HG02870 (cell line): ENCODE measurements around the gene FRAS1.
"Not testable (repeated sequence)": the region's sequence is repeated elsewhere in the genome, so short reads cannot be mapped to it uniquely, and the experiment has no call there.

Experiments used
- ATAC-seq: cut with Tn5 transposase; IDR thresholded peaks from one replicate; pipeline ENCODE4 v1.9.1; 2021; ENCODE audit warnings: mild to moderate bottlenecking, moderate library complexity; ENCODE audit not compliant: unreplicated experiment

Gene FRAS1

GRCh38 chr4:78058591-78059523, 1.7 kb downstream of the FRAS1 start:
- ATAC-seq: no peak

DNA sequence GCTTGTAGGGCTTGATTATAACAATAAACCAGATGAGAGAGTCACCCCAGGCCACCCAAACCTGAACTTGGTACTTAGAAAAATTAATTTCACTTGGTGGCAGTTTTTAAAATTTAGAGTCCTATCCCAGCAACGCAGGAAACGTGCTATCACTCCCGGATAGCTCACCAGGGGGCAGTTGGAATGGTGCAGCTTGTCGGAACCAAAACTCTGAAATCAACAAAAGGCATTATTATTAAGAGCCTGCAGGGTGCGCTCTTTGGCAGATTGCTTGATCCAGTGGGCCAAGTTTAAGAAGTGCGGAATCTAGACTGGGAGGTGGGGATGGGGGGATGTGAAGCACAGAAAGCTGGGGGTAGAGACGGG, 2.4 kb downstream of the FRAS1 start:
- ATAC-seq: no peak

GRCh38 chr4:78059938-78060337, 2.8 kb downstream of the FRAS1 start:
- no peak for ATAC-seq

DNA sequence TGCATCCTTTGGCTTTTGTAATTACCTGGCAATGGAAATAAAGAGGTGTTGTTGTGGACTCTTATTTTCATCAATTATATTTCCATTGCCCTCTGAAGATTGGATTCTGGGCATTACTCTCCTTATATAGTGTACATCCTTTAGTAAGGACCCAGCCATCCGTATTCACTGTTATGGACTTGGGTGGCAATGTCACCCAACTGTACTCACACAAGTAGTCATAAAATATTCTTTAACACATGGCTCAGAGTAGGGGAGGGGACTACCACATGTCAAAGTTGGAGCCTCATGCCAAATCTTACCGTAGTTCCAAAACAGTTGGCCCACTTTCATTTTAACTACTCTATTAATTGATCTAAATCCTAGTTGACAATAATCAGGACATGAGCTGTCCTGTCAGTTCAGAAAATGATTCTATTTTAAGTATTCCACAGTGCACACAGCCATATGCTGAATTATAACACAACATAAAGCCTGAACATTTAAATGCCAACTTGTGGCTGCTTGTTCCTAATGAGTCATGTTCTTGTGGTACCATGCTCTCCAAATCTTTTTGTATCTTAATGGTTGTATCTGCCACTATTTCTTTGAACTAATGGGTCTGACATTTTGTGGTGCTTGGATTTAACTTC, 4.9 kb downstream of the FRAS1 start:
- no peak for ATAC-seq

GRCh38 chr4:78065508-78066192, 8.5 kb downstream of the FRAS1 start:
- no peak for ATAC-seq

DNA sequence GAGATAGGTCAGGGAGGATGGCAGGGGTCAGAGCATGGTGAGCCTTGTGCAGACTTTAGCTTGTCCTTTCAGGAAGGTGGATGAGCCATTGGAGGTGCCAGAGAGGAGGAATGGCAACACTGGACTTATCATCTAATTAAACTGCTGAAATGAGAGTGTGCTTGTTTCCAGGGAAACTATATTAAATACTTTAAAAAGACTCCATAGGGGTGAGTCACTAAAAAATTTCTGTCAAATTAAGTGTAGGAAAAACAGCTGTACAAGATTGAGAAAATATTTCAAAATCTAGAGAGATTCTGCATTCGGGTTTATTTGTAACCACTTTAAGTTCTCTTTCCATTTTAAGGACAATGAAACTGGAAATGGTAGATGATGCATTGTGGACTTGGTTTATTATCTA, 11.4 kb downstream of the FRAS1 start:
- ATAC-seq: no peak

DNA sequence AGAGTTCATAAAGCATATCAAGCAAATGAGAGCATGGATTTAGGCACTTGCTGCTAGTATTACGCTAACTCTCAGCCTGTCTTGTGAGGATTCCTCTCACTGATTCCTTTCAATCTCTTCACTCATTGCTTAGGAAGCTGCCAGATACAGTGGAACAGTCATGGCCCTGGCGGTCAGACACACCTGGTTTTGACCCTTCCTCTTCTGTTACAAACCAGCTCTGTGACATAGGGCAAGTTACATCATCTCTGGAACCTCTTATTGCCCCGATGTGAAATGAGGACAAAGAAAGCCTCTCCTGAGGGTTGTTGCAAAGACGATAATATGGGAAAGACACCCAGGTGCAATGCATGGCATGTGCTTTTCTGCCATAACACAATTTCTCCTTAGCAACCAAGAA, 12.2 kb downstream of the FRAS1 start:
- ATAC-seq: no peak

DNA sequence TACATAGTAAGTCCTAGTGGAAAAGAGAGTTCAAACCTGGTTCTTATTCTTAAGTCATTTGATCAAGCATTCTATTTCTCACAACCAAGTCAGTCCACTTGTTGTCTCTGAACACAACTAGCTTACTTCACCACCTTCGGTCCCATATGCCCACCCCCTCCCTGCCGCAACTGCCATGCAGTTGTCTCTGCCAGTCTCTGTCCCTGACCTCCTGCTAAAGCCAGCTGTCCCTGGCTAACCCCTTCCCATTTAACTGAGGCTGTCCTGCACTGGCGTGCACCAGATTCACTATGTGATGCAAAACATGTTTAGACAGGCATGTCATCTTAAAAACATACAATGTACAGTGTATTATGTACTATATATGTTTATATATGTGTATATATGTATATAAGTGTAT, 12.7 kb downstream of the FRAS1 start:
- ATAC-seq: no peak

DNA sequence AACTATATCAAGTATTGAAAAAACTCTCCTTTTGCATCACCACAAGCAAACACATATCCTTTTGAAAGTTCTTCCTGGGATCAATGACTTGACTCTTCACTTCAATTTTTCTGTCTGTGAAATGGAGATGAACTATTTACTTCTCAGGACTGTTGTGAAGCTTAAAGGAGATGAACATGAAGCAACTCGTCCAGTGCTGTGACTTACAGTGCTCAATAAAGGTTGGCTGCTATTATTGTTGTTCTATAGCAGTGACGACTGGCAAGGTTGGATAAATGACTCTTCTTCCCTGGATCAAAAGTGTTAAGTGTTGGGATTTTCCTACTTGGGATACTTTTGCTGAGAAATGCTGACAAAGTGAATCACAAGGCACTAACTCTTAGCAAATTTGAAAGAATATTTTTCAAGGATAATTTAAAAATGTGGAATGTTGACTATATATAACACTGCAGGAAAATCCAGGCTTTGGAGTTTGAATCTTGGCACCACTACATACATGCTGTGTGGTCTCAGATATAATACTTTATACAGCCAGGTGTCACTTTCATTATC, 13.7 kb downstream of the FRAS1 start:
- ATAC-seq: no peak

GRCh38 chr4:78074759-78075158, 17.6 kb downstream of the FRAS1 start:
- no peak for ATAC-seq

- no peak for ATAC-seq
These were observed 18.9 kb downstream of the FRAS1 start for GRCh38 chr4:78075986-78076385.

DNA sequence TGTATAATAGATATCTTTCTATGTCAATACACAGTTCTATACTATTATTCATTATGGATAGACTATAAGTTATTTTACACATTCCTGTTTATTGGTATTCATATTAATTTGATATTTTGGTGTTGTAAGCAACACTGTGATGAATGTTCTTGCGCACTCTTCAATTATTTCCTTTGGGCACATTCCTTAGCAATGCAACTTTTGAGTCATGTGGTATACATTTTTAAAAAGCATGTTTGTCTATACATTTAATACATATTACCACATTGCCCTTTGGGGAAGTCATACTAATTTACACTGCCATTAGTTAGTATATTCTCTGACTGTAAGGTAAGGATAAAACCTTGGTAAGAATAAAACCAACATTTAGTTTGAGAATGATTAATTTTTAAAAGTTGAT, 21.0 kb downstream of the FRAS1 start:
- ATAC-seq: no peak

DNA sequence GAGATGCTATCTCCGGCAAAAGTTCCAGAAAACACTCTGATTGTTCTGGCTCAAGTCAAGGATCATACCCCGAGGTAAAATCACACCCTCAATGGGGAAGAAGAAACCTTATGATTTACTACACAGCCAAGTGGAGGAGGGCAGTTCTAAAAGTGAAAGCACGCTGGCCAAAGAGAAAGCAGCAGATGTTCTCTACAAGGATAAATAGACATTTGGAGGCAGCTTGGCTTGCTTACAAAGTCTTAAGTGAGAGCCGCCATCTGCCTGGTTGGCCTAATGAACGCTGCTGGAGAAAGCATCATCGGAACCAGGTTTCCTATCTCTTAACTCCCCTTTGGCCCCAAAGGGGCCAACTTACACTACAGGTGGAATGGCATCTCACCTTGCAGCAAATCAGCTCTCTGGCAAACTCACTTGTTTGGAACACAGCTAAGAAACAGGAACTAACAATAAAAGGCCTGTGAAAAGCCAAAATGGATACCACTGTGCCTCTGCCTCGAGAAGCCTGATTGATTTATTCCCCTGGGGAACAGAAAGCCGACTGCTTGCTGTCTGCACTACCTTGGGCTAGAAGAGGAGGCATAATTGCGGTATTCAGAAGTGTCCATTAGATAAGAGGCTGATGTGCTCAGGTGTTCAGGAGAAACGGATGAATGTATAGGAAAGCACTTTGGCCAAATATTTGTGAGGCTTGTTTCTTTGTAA, 22.8 kb downstream of the FRAS1 start:
- ATAC-seq: no peak

DNA sequence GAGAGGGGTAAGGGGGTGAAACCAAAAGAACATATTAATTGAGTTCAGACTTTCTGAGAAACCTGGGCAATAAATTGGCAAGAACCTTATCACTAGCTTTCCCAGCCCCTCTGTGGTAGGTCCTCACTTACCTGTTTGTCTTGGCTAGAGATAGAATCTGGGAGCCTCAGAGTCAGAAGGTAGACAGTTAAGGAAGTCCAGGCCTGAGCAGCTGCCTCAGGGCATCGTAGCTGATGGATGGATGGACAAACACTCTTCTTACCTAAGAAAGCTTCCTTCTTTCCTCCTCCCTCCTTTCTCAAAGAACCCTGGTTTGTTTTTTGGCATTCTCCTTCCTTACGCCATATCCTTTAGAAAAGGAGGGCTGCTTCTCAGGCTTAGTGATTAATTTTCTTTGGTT, 24.4 kb downstream of the FRAS1 start:
- ATAC-seq: no peak

GRCh38 chr4:78083035-78083434, 25.9 kb downstream of the FRAS1 start:
- ATAC-seq: no peak

DNA sequence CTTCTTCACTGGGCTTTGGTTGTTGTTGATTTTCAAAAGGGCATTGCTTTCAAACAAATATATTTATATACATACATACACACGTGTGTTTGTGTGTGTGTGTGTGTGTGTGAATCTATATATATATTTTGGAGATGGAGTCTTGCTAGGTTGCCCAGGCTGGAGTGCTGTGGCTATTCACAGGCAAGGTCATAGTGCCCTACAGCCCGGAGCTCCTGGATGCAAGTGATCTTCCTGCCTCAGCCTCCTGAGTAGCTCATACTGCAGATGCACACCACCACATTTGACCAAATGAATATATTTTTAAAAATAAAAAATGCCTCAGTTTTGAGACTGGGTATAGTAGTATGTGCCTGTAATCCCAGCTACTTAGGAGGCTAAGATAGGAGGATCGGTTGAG, 34.4 kb downstream of the FRAS1 start:
- ATAC-seq: no peak

GRCh38 chr4:78092350-78092749, 35.2 kb downstream of the FRAS1 start:
- ATAC-seq: not testable (repeated sequence)

GRCh38 chr4:78092850-78093249, 35.7 kb downstream of the FRAS1 start:
- ATAC-seq: no peak

DNA sequence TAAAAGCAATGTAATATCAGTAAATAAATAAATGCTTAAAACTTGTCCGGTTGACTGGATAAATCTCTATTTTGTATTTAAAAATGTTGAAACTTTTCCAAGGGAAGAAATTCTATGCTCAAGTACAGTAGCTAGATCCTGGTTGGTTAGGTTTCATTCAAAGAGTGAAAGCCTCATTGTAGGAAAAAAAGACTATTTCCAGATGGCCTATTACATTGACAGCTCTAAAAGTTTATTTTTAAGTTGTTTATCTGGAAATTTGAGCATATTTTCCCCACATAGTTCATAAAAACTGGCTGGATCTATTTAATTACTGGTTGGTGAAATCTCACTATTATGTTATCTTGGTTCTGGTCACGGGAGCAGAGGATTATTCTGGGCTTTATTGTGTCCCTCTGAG, 38.0 kb downstream of the FRAS1 start:
- no peak for ATAC-seq

GRCh38 chr4:78099058-78099457, 41.9 kb downstream of the FRAS1 start:
- no peak for ATAC-seq

GRCh38 chr4:78100060-78100459, 42.9 kb downstream of the FRAS1 start:
- no peak for ATAC-seq
